Duodenal mucosa (tissue), 2 donors: ENCODE measurements around the gene SBF2.
"Not testable (repeated sequence)": the region's sequence is repeated elsewhere in the genome, so short reads cannot be mapped to it uniquely, and the experiment has no call there.

ENCODE experiments used
- H3K27ac ChIP-seq: one replicate; pipeline ENCODE4 v1.7.0; 2013; ENCODE audit warnings: low read depth, low read length
- H3K27me3 ChIP-seq, 2 donors: one replicate each; pipeline ENCODE4 v1.7.0; 2013; ENCODE audit warnings: low read length in 2 of 2, control low read depth in 1 of 2; ENCODE audit not compliant: insufficient read depth in 2 of 2, control insufficient read depth in 1 of 2
- H3K36me3 ChIP-seq, 2 donors: one replicate each; pipeline ENCODE4 v1.7.0; 2013; ENCODE audit warnings: low read length in 2 of 2, control low read depth in 1 of 2; ENCODE audit not compliant: insufficient read depth in 2 of 2, control insufficient read depth in 1 of 2
- H3K4me1 ChIP-seq, 2 donors: one replicate each; pipeline ENCODE4 v1.7.0; 2013; ENCODE audit warnings: low read length in 2 of 2, control low read depth in 1 of 2; ENCODE audit not compliant: insufficient read depth in 2 of 2, control insufficient read depth in 1 of 2
- H3K4me3 ChIP-seq, 2 donors: one replicate each; pipeline ENCODE4 v1.7.0; 2013; ENCODE audit warnings: low read length in 2 of 2, low read depth in 1 of 2
- H3K9ac ChIP-seq, 2 donors: one replicate each; pipeline ENCODE4 v1.7.0; 2013; ENCODE audit warnings: low read length in 2 of 2, low read depth in 1 of 2
- H3K9me3 ChIP-seq, 2 donors: one replicate each; pipeline ENCODE4 v1.7.0; 2013; ENCODE audit warnings: low read length in 2 of 2, control low read depth in 1 of 2; ENCODE audit not compliant: control insufficient read depth in 1 of 2

Gene SBF2

GRCh38 chr11:10097615-10098014 is 196.4 kb downstream of the SBF2 start:
- no peak overlapping the region for H3K9ac ChIP-seq
- H3K36me3 ChIP-seq: no peaks in the 10 kb centered on the region
- no peaks in the 10 kb centered on the region for H3K27me3 ChIP-seq
- H3K27ac ChIP-seq: no peak overlapping the region
- H3K4me1 ChIP-seq: no peaks in the 10 kb centered on the region
- peaks cover 0 to 10% of the 10 kb centered on the region in 2 donors for H3K9me3 ChIP-seq
- H3K4me3 ChIP-seq: no peak overlapping the region

GRCh38 chr11:10096987-10097386 is 197.0 kb downstream of the SBF2 start:
- H3K27ac ChIP-seq: no peak overlapping the region
- H3K9me3 ChIP-seq: peaks cover 0 to 10% of the 10 kb centered on the region in 2 donors
- no peak overlapping the region for H3K4me3 ChIP-seq
- no peaks in the 10 kb centered on the region for H3K27me3 ChIP-seq
- no peak overlapping the region for H3K9ac ChIP-seq
- no peaks in the 10 kb centered on the region for H3K36me3 ChIP-seq
- H3K4me1 ChIP-seq: no peaks in the 10 kb centered on the region

GRCh38 chr11:10095412-10096208 is 198.4 kb downstream of the SBF2 start:
- no peaks in the 10 kb centered on the region for H3K27me3 ChIP-seq
- no peaks in the 10 kb centered on the region for H3K4me1 ChIP-seq
- no peak overlapping the region for H3K4me3 ChIP-seq
- no peak overlapping the region for H3K27ac ChIP-seq
- no peak overlapping the region for H3K9ac ChIP-seq
- peaks cover 0 to 10% of the 10 kb centered on the region in 2 donors for H3K9me3 ChIP-seq
- no peaks in the 10 kb centered on the region for H3K36me3 ChIP-seq

- Histone ChIP-seq H3K9ac (no peak overlapping the region), H3K4me1 (no peaks in the 10 kb centered on the region), H3K4me3 (no peak overlapping the region), H3K36me3 (no peaks in the 10 kb centered on the region), H3K9me3 (no peaks in the 10 kb centered on the region), H3K27ac (no peak overlapping the region), H3K27me3 (no peaks in the 10 kb centered on the region)
These were observed 201.6 kb downstream of the SBF2 start for GRCh38 chr11:10092426-10092825.

- no peaks in the 10 kb centered on the region for H3K27me3 ChIP-seq
- no peak overlapping the region for H3K4me3 ChIP-seq
- no peaks in the 10 kb centered on the region for H3K4me1 ChIP-seq
- H3K9me3 ChIP-seq: no peaks in the 10 kb centered on the region
- no peak overlapping the region for H3K9ac ChIP-seq
- no peak overlapping the region for H3K27ac ChIP-seq
- H3K36me3 ChIP-seq: no peaks in the 10 kb centered on the region
These were observed 202.5 kb downstream of the SBF2 start for GRCh38 chr11:10091314-10092045.

GRCh38 chr11:10087923-10088225 is 206.1 kb downstream of the SBF2 start:
- H3K27ac ChIP-seq, H3K9me3 ChIP-seq, H3K4me3 ChIP-seq, H3K9ac ChIP-seq, H3K27me3 ChIP-seq, H3K36me3 ChIP-seq, H3K4me1 ChIP-seq: not testable (repeated sequence)

- Histone ChIP-seq H3K9me3 (peaks cover 4% of the 10 kb centered on the region in 2 donors), H3K4me3 (no peak overlapping the region), H3K4me1 (no peaks in the 10 kb centered on the region), H3K27ac (no peak overlapping the region), H3K36me3 (no peaks in the 10 kb centered on the region), H3K9ac (no peak overlapping the region), H3K27me3 (no peaks in the 10 kb centered on the region)
These were observed 206.7 kb downstream of the SBF2 start for GRCh38 chr11:10087186-10087922.

GRCh38 chr11:10080138-10080537 is 213.9 kb downstream of the SBF2 start:
- Histone ChIP-seq H3K36me3 (no peaks in the 10 kb centered on the region), H3K27ac (no peak overlapping the region), H3K4me1 (no peaks in the 10 kb centered on the region), H3K9me3 (peaks cover 12 to 25% of the 10 kb centered on the region in 2 donors), H3K4me3 (no peak overlapping the region), H3K27me3 (no peaks in the 10 kb centered on the region), H3K9ac (no peak overlapping the region)

- H3K27me3 ChIP-seq: no peaks in the 10 kb centered on the region
- no peaks in the 10 kb centered on the region for H3K4me1 ChIP-seq
- H3K9me3 ChIP-seq: peaks cover 8 to 21% of the 10 kb centered on the region in 2 donors
- H3K36me3 ChIP-seq: no peaks in the 10 kb centered on the region
- no peak overlapping the region for H3K27ac ChIP-seq
- H3K9ac ChIP-seq: no peak overlapping the region
- no peak overlapping the region for H3K4me3 ChIP-seq
These were observed 217.4 kb downstream of the SBF2 start for GRCh38 chr11:10076458-10077141.

GRCh38 chr11:10075141-10075540 is 218.9 kb downstream of the SBF2 start:
- peaks cover 2 to 9% of the 10 kb centered on the region in 2 donors for H3K9me3 ChIP-seq
- H3K4me3 ChIP-seq: no peak overlapping the region
- H3K9ac ChIP-seq: no peak overlapping the region
- no peaks in the 10 kb centered on the region for H3K36me3 ChIP-seq
- no peaks in the 10 kb centered on the region for H3K27me3 ChIP-seq
- H3K4me1 ChIP-seq: no peaks in the 10 kb centered on the region
- H3K27ac ChIP-seq: no peak overlapping the region
